HFF-Myc (cell line): ENCODE data around the gene OTOP3.

Source experiments
- DNase-seq: peaks from one replicate; pipeline ENCODE4 v3.0.0-alpha.2; 2011; ENCODE audit warnings: low read depth; ENCODE audit errors: extremely low read depth
- H3K4me3 ChIP-seq: replicated peaks from 2 replicates; pipeline ENCODE4 v1.5.1; 2011; ENCODE audit warnings: low read depth, mild to moderate bottlenecking, control low read depth, low read length
- CTCF ChIP-seq: IDR thresholded peaks from 2 replicates; pipeline ENCODE4 v1.5.1; 2012; ENCODE audit warnings: mild to moderate bottlenecking, low read depth, low read length, control low read depth; ENCODE audit errors: missing control alignments

OTOP3 gene

DNA sequence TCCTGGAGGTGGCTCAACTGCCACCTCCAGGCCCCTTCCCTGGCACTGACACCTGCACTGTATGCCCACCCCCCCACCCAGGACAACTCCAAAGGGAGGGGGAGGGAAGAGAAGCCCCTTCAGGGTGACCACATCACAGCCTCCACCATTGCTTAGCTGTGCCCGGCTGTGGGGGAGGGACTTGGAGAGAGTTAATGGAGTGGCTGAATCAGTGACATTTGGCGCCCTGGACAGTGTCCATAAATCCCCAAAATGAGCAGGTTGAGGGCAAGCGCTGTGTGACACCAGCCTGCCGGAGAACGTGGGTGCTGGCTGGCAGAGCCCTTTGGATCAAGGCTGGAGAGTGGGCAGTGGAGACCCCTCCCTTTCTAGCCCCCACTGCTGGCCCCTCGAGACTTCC lies 13.5 kb upstream of the OTOP3 start:
- no peak overlapping the region for H3K4me3 ChIP-seq
- TF ChIP-seq CTCF, result no peak
- DNase-seq, result no peak

- no peak for DNase-seq
- H3K4me3 ChIP-seq, result no peak within 1 kb of the TSS
- TF ChIP-seq CTCF, result no peak
Measured at GRCh38 chr17:74922694-74923537, 12.8 kb upstream of the OTOP3 start, which contains the start of gene USH1G. USH1G (minus strand) TSS chr17:74923255; CDS start chr17:74923073, 182 bp downstream.

- no peak overlapping the region for H3K4me3 ChIP-seq
- peak; percentile 62 for TF ChIP-seq CTCF
- DNase-seq, result no peak
Measured at GRCh38 chr17:74923538-74924249, 12.0 kb upstream of the OTOP3 start.

DNA sequence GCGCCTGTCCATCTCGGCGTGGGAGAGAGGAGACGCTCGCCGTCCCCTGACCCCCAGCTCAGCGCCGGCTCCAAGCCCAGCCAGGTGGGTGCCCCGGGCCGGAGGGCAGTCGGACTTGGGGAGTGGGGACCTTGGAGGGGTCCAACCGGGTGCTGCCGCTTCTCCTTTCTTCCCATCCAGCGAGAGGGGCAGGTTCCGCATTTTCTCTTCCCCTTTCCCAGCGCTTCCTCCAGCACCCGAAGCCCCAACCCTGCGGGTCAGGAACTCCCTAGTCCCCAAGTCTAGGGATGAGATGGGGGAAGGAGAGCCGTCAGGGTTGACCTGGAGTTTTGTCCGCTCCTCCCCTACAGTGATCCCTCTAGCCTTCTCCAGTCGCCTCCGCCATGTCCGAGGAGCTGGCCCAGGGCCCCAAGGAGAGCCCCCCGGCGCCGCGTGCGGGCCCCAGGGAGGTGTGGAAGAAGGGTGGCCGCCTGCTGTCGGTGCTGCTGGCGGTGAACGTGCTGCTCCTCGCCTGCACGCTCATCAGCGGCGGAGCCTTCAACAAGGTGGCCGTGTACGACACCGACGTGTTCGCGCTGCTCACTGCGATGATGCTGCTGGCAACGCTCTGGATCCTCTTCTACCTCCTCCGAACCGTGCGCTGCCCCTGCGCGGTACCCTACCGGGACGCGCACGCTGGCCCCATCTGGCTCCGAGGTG lies 11.3 kb upstream of the OTOP3 start, which contains the start of gene OTOP2:
Gene OTOP2 (plus strand): TSS at position 24 of the 699 bp plus-strand sequence. CDS start 360 bp downstream, at position 384.
- H3K4me3 ChIP-seq, result no peak within 1 kb of the TSS
- DNase-seq, result no peak
- TF ChIP-seq CTCF, result no peak

DNA sequence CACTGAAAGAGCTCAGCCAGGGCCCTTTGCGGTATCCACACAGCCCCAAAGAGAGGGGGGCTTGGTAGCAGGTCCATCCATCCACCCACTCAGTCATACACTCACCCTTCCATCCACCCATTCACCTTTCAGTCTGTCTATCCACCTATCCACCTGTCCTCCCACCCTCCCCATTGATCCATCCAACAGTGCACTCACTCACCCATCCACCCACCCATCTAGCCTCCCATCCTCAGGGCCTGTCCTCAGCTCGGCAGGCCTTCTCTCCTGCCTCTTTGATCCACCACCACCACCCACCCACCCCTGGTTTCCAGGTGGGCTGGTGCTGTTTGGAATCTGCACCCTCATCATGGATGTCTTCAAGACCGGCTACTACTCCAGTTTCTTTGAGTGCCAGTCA lies 10.5 kb upstream of the OTOP3 start:
- TF ChIP-seq CTCF, result no peak
- no peak for DNase-seq
- H3K4me3 ChIP-seq, result no peak overlapping the region

GRCh38 chr17:74928786-74929185 lies 6.9 kb upstream of the OTOP3 start:
- no peak for DNase-seq
- TF ChIP-seq CTCF, result no peak
- no peak overlapping the region for H3K4me3 ChIP-seq
